ENCODE measurements around the gene CLEC11A.

The CLEC11A gene

DNA sequence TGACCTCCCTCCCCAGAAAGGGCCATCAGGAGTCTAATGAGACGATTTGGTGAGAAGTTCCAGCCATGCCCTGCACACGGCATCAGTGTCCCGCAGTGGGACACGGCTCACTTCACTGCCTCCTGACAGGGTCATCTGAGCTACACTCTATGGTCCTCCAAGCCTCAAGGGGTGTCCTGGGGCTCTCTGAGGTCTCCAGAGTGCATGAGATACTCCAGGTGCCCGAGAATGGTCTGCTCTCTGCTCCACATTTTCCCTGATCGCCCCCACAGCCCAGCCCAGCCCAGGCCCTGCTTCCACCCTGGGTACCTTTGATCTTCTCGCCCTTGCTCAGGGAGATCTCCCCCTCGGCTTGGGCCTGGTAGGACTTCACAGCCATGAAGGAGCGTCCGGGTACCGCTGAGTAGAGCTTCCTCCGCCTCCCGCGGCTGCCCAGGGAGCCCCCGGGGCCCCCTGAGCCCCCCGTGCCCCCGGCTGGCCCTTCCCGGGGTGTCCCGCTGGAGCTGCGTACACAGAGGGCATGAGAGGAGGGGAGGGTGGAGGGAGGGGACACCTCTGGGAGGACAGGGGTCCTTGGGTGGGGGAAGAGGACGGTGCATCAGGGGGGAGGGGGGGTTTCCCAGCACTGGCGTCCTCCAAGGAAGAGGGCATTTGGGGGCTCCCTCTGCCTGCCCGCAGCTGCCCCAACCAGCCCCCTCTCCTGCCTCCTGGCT, 20.9 kb upstream of the CLEC11A start:
- no peak for TF ChIP-seq FOXP2 (optimal IDR thresholded peaks at IDR 0.05; ENCODE audit: control extremely low read depth, extremely low read length, insufficient read depth)
- no peak for TF ChIP-seq EZH2 (IDR thresholded peaks at IDR 0.05)
- no peak for TF ChIP-seq POLR2AphosphoS5 (IDR thresholded peaks at IDR 0.05; ENCODE audit: borderline replicate concordance, low read depth, low read length)
- H3K27ac ChIP-seq = no peak overlapping the region
- DNase-seq (ENCODE audit: low read depth, low spot score) = no peak
- no peaks in the 10 kb centered on the region for H3K36me3 ChIP-seq (ENCODE audit: insufficient read depth, low read length)
- no peak overlapping the region for H3K4me3 ChIP-seq
- no peaks in the 10 kb centered on the region for H3K9me3 ChIP-seq (ENCODE audit: low read depth, low read length)
- no peak overlapping the region for H3K9ac ChIP-seq (ENCODE audit: insufficient read length)

GRCh38 chr19:50702871-50703829, 20.0 kb upstream of the CLEC11A start:
- H3K36me3 ChIP-seq (ENCODE audit: insufficient read depth, low read length) = no peaks in the 10 kb centered on the region
- DNase-seq (ENCODE audit: low read depth, low spot score) = no peak

GRCh38 chr19:50703915-50704796, 19.0 kb upstream of the CLEC11A start:
- TF ChIP-seq POLR2AphosphoS5 (IDR thresholded peaks at IDR 0.05; ENCODE audit: borderline replicate concordance, low read depth, low read length) (no peak), EZH2 (IDR thresholded peaks at IDR 0.05) (no peak), FOXP2 (optimal IDR thresholded peaks at IDR 0.05; ENCODE audit: control extremely low read depth, extremely low read length, insufficient read depth) (no peak)
- H3K4me3 ChIP-seq = no peak overlapping the region
- H3K27ac ChIP-seq = no peak overlapping the region
- H3K9me3 ChIP-seq (ENCODE audit: low read depth, low read length) = no peaks in the 10 kb centered on the region
- H3K36me3 ChIP-seq (ENCODE audit: insufficient read depth, low read length) = no peaks in the 10 kb centered on the region
- DNase-seq (ENCODE audit: low read depth, low spot score) = no peak
- no peak overlapping the region for H3K9ac ChIP-seq (ENCODE audit: insufficient read length)

More at GRCh38 chr19:50702871-50703829, 20.0 kb upstream of the CLEC11A start:
- TF ChIP-seq POLR2AphosphoS5 (IDR thresholded peaks at IDR 0.05; ENCODE audit: borderline replicate concordance, low read depth, low read length) (no peak), EZH2 (IDR thresholded peaks at IDR 0.05) (no peak), FOXP2 (optimal IDR thresholded peaks at IDR 0.05; ENCODE audit: control extremely low read depth, extremely low read length, insufficient read depth) (no peak)
- Histone ChIP-seq H3K9ac (ENCODE audit: insufficient read length) (no peak overlapping the region), H3K27ac (no peak overlapping the region), H3K4me3 (no peak overlapping the region), H3K9me3 (ENCODE audit: low read depth, low read length) (no peaks in the 10 kb centered on the region)

GRCh38 chr19:50705422-50706019, 17.6 kb upstream of the CLEC11A start:
- DNase-seq (ENCODE audit: low read depth, low spot score) = no peak

GRCh38 chr19:50706387-50706786, 16.8 kb upstream of the CLEC11A start:
- no peak overlapping the region for H3K27ac ChIP-seq
- H3K9me3 ChIP-seq (ENCODE audit: low read depth, low read length) = no peaks in the 10 kb centered on the region
- no peak overlapping the region for H3K4me3 ChIP-seq
- H3K36me3 ChIP-seq (ENCODE audit: insufficient read depth, low read length) = peaks cover under 1% of the 10 kb centered on the region; the same call in 1 of the 2 replicates
- TF ChIP-seq EZH2 (IDR thresholded peaks at IDR 0.05) (no peak), FOXP2 (optimal IDR thresholded peaks at IDR 0.05; ENCODE audit: control extremely low read depth, extremely low read length, insufficient read depth) (no peak), POLR2AphosphoS5 (IDR thresholded peaks at IDR 0.05; ENCODE audit: borderline replicate concordance, low read depth, low read length) (no peak)
- DNase-seq (ENCODE audit: low read depth, low spot score) = no peak
- H3K9ac ChIP-seq (ENCODE audit: insufficient read length) = no peak overlapping the region

More at GRCh38 chr19:50705422-50706019, 17.6 kb upstream of the CLEC11A start:
- no peak overlapping the region for H3K4me3 ChIP-seq
- no peak overlapping the region for H3K9ac ChIP-seq (ENCODE audit: insufficient read length)
- no peaks in the 10 kb centered on the region for H3K36me3 ChIP-seq (ENCODE audit: insufficient read depth, low read length)
- TF ChIP-seq POLR2AphosphoS5 (IDR thresholded peaks at IDR 0.05; ENCODE audit: borderline replicate concordance, low read depth, low read length) (no peak), EZH2 (IDR thresholded peaks at IDR 0.05) (no peak), FOXP2 (optimal IDR thresholded peaks at IDR 0.05; ENCODE audit: control extremely low read depth, extremely low read length, insufficient read depth) (no peak)
- no peaks in the 10 kb centered on the region for H3K9me3 ChIP-seq (ENCODE audit: low read depth, low read length)
- H3K27ac ChIP-seq = no peak overlapping the region

GRCh38 chr19:50708179-50708879, 14.8 kb upstream of the CLEC11A start:
- H3K36me3 ChIP-seq (ENCODE audit: insufficient read depth, low read length) = peaks cover 14% of the 10 kb centered on the region; the same call in 1 of the 2 replicates
- no peak for DNase-seq (ENCODE audit: low read depth, low spot score)
- TF ChIP-seq EZH2 (IDR thresholded peaks at IDR 0.05) (no peak), POLR2AphosphoS5 (IDR thresholded peaks at IDR 0.05; ENCODE audit: borderline replicate concordance, low read depth, low read length) (no peak), FOXP2 (optimal IDR thresholded peaks at IDR 0.05; ENCODE audit: control extremely low read depth, extremely low read length, insufficient read depth) (no peak)
- H3K9me3 ChIP-seq (ENCODE audit: low read depth, low read length) = no peaks in the 10 kb centered on the region
- H3K27ac ChIP-seq = no peak overlapping the region
- no peak overlapping the region for H3K4me3 ChIP-seq
- H3K9ac ChIP-seq (ENCODE audit: insufficient read length) = no peak overlapping the region

GRCh38 chr19:50710094-50710493, 13.1 kb upstream of the CLEC11A start:
- Histone ChIP-seq H3K36me3 (ENCODE audit: insufficient read depth, low read length) (peaks cover 15% of the 10 kb centered on the region; the same call in 1 of the 2 replicates), H3K9me3 (ENCODE audit: low read depth, low read length) (no peaks in the 10 kb centered on the region), H3K27ac (no peak overlapping the region), H3K9ac (ENCODE audit: insufficient read length) (no peak overlapping the region), H3K4me3 (no peak overlapping the region)
- TF ChIP-seq EZH2 (IDR thresholded peaks at IDR 0.05) (no peak), FOXP2 (optimal IDR thresholded peaks at IDR 0.05; ENCODE audit: control extremely low read depth, extremely low read length, insufficient read depth) (no peak), POLR2AphosphoS5 (IDR thresholded peaks at IDR 0.05; ENCODE audit: borderline replicate concordance, low read depth, low read length) (no peak)
- DNase-seq (ENCODE audit: low read depth, low spot score) = no peak

Data from SK-N-MC (cell line).